ENCODE results near the gene NIPSNAP3A. TPM values are rescaled to one million over a fixed set of nuclear protein-coding genes. Genes with fewer than 3 reads are reported as not detected.
"Not testable (repeated sequence)": the region's sequence is repeated elsewhere in the genome, so short reads cannot be mapped to it uniquely, and the experiment has no call there.

NIPSNAP3A gene
- total RNA-seq, 1 donor from 2014 or later: 25.1 TPM

GRCh38 chr9:104767507-104767906, 20.0 kb downstream of the NIPSNAP3A start:
- Mint-ChIP-seq H3K36me3 (peaks cover 15% of the 10 kb centered on the region), H3K27ac (no peak overlapping the region), H3K4me3 (no peak overlapping the region), H3K27me3 (ENCODE audit: low read depth) (no peaks in the 10 kb centered on the region), H3K4me1 (peaks cover 10% of the 10 kb centered on the region), H3K9me3 (no peaks in the 10 kb centered on the region)
- no peak for TF ChIP-seq CTCF (IDR thresholded peaks at IDR 0.05; ENCODE audit: unreplicated experiment)
- no peak for DNase-seq (ENCODE audit: low spot score in 2 of 2, unreplicated experiment in 2 of 2)

- not testable (repeated sequence) for DNase-seq (ENCODE audit: low spot score in 2 of 2, unreplicated experiment in 2 of 2); H3K4me3 Mint-ChIP-seq; H3K27me3 Mint-ChIP-seq (ENCODE audit: low read depth); H3K27ac Mint-ChIP-seq; H3K9me3 Mint-ChIP-seq
- H3K4me1 Mint-ChIP-seq: peaks cover 17% of the 10 kb centered on the region
- H3K36me3 Mint-ChIP-seq: peaks cover 17% of the 10 kb centered on the region
These were observed 21.5 kb downstream of the NIPSNAP3A start for GRCh38 chr9:104769029-104769428.

GRCh38 chr9:104769655-104770054, 22.2 kb downstream of the NIPSNAP3A start:
- H3K36me3 Mint-ChIP-seq: peaks cover 17% of the 10 kb centered on the region
- H3K27me3 Mint-ChIP-seq (ENCODE audit: low read depth): no peaks in the 10 kb centered on the region
- TF ChIP-seq CTCF (IDR thresholded peaks at IDR 0.05; ENCODE audit: unreplicated experiment): no peak
- peaks cover 17% of the 10 kb centered on the region for H3K4me1 Mint-ChIP-seq
- no peak for DNase-seq (ENCODE audit: low spot score in 2 of 2, unreplicated experiment in 2 of 2)
- no peak overlapping the region for H3K27ac Mint-ChIP-seq
- no peaks in the 10 kb centered on the region for H3K9me3 Mint-ChIP-seq
- no peak overlapping the region for H3K4me3 Mint-ChIP-seq

- Mint-ChIP-seq H3K27ac (no peak overlapping the region), H3K4me1 (peaks cover 7% of the 10 kb centered on the region), H3K27me3 (ENCODE audit: low read depth) (no peaks in the 10 kb centered on the region), H3K9me3 (no peaks in the 10 kb centered on the region), H3K36me3 (peaks cover 19% of the 10 kb centered on the region), H3K4me3 (no peak overlapping the region)
- no peak for TF ChIP-seq CTCF (IDR thresholded peaks at IDR 0.05; ENCODE audit: unreplicated experiment)
- no peak for DNase-seq (ENCODE audit: low spot score in 2 of 2, unreplicated experiment in 2 of 2)
These were observed 25.4 kb downstream of the NIPSNAP3A start for GRCh38 chr9:104772714-104773510.

GRCh38 chr9:104774132-104774531, 26.6 kb downstream of the NIPSNAP3A start:
- Mint-ChIP-seq H3K4me3 (no peak overlapping the region), H3K4me1 (peaks cover 7% of the 10 kb centered on the region), H3K27ac (peak overlapping the region; percentile 14), H3K9me3 (no peaks in the 10 kb centered on the region), H3K27me3 (ENCODE audit: low read depth) (no peaks in the 10 kb centered on the region), H3K36me3 (peaks cover 23% of the 10 kb centered on the region)
- no peak for TF ChIP-seq CTCF (IDR thresholded peaks at IDR 0.05; ENCODE audit: unreplicated experiment)
- no peak for DNase-seq (ENCODE audit: low spot score in 2 of 2, unreplicated experiment in 2 of 2)

- Mint-ChIP-seq H3K27me3 (ENCODE audit: low read depth) (no peaks in the 10 kb centered on the region), H3K27ac (no peak overlapping the region), H3K4me3 (no peak overlapping the region), H3K4me1 (peaks cover 7% of the 10 kb centered on the region), H3K9me3 (no peaks in the 10 kb centered on the region), H3K36me3 (peaks cover 23% of the 10 kb centered on the region)
- TF ChIP-seq CTCF (IDR thresholded peaks at IDR 0.05; ENCODE audit: unreplicated experiment): no peak
- no peak for DNase-seq (ENCODE audit: low spot score in 2 of 2, unreplicated experiment in 2 of 2)
These were observed 27.5 kb downstream of the NIPSNAP3A start for GRCh38 chr9:104774831-104775573.

Measured in mesothelial cell of epicardium (in vitro differentiated cells).